HG03025 (cell line): ENCODE measurements around the gene OS9.
"Not testable (repeated sequence)": the region's sequence is repeated elsewhere in the genome, so short reads cannot be mapped to it uniquely, and the experiment has no call there.

Experiments used
- ATAC-seq: cut with Tn5 transposase; IDR thresholded peaks from one replicate; pipeline ENCODE4 v1.9.1; 2021; ENCODE audit warnings: mild to moderate bottlenecking, moderate library complexity; ENCODE audit not compliant: unreplicated experiment, low FRiP score

Gene OS9, protein sequence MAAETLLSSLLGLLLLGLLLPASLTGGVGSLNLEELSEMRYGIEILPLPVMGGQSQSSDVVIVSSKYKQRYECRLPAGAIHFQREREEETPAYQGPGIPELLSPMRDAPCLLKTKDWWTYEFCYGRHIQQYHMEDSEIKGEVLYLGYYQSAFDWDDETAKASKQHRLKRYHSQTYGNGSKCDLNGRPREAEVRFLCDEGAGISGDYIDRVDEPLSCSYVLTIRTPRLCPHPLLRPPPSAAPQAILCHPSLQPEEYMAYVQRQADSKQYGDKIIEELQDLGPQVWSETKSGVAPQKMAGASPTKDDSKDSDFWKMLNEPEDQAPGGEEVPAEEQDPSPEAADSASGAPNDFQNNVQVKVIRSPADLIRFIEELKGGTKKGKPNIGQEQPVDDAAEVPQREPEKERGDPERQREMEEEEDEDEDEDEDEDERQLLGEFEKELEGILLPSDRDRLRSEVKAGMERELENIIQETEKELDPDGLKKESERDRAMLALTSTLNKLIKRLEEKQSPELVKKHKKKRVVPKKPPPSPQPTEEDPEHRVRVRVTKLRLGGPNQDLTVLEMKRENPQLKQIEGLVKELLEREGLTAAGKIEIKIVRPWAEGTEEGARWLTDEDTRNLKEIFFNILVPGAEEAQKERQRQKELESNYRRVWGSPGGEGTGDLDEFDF

DNA sequence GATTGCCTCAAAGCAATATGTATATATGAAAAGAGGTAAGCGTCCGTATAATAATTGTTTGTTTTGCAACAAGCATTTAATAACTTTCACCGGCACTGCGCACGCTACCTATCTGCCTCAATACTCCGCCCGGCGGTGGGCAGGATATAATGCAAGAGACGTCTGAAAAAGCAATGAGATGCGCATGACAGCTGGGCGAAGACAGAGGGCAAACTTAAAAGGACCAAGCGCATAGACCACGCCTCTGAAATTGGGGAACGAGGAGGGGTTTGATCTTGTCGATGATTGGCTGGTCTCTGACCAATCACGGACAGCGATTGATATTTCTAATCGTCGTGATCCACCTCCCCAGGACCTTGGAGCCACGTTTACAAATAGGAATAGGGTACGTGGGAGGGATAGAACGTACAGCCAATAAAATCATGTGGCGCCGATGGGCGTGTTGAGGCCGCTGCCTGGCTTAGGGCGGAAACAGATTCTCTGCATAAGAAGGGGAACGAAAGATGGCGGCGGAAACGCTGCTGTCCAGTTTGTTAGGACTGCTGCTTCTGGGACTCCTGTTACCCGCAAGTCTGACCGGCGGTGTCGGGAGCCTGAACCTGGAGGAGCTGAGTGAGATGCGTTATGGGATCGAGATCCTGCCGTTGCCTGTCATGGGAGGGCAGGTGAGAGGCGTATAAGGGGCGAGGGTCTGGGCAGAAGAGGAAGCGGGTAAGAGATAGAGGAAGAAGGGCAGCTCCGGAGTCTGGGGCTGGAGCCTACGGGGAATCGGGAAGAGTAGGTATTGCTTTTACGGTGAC is at the start of gene OS9:
Gene OS9, plus strand, starts transcription at position 474 of the 800 bp plus-strand sequence. Its CDS starts 30 bp downstream, at position 504.
- peak; percentile 98 for ATAC-seq

DNA sequence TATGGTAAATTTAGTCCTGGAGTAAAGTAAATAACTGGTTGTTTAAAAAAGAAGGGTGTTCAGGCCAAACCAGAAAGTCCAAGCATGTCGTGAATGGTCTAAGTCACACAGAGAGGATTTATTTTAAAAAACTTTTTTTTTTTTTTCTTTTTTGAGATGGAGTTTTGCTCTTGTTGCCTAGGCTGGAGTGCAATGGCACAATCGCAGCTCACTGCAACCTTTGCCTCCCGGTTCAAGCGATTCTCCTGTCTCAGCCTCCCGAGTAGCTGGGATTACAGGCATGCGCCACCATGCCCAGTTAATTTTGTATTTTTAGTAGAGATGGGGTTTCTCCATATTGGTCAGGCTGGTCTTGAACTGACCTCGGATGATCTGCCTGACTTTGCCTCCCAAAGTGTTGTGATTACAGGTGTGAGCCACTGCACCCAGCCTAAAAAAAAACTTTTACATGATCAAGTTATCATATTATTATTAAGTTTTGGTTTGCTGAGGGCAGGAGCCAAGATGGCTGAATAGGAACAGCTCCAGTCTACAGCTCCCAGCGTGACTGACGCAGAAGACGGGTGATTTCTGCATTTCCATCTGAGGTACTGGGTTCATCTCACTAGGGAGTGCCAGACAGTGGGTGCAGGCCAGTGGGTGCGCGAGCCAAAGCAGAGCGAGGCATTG is 47.8 kb upstream of the OS9 start:
- not testable (repeated sequence) for ATAC-seq

DNA sequence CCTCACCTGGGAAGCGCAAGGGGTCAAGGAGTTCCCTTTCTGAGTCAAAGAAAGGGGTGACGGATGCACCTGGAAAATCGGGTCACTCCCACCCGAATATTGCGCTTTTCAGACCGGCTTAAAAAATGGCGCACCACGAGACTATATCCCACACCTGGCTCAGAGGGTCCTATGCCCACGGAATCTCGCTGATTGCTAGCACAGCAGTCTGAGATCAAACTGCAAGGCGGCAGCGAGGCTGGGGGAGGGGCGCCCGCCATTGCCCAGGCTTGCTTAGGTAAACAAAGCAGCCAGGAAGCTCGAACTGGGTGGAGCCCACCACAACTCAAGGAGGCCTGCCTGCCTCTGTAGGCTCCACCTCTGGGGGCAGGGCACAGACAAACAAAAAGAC is 47.3 kb upstream of the OS9 start:
- ATAC-seq: not testable (repeated sequence)

DNA sequence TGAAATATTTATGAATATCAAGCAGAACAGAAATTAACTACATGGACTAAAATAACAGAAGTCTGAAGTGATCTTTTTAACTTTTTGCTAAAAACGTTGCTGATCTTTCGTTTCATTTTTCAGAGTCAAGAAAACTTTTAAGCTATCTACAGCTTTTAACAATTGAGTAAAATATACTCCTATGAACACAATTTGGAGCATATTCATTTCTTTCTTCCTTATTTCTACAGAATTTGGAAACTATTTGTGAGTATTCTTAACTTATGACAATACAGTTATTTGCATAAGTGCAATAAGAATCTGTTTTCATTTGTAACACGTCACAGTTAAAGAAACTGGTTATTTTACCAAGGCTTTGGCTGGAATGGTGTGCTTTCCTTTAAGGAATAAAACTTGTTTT is 39.9 kb upstream of the OS9 start:
- no peak for ATAC-seq

DNA sequence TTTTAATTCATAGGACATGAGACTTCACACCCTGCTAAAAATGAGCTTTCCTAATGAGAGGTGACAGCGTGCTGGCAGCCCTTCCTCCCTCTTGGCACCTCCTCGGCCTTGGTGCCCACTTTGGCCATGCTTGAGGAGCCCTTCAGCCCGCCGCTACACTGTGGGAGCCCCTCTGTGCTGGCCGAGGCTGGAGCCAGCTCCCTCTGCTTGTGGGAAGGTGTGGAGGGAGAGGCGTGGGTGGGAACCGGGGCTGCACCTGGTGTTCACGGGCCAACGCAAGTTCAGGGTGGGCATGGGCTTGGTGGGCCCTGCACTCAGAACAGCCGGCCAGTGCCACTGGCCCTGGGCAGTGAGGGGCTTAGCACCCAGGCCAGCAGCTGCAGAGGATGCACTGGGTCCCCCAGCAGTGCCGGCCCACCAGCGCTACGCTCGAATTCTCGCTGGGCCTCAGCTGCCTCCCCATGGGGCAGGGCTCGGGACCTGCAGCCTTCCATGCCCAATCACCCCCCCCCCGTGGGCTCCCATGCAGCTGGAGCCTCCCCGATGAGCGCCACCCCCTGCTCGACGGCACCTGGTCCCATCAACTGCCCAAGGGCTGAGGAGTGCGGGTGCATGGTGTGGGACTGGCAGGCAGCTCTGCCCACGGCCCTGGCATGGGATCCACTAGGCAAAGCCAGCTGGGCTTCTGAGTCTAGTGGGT is 38.2 kb upstream of the OS9 start:
- no peak for ATAC-seq

DNA sequence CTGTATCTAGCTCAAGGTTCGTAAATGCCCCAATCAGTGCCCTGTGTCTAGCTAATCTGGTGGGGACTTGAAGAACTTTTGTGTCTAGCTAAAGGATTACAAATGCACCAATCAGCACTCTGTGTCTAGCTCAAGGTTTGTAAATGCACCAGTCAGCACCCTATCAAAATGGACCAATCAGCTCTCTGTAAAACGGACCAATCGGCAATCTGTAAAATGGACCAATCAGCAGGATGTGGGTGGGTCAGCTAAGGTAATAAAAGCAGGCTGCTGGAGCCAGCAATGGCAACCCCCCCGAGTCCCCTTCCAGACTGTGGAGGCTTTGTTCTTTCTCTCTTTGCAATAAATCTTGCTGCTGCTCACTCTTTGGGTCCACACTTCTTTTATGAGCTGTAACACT is 37.5 kb upstream of the OS9 start:
- ATAC-seq: not testable (repeated sequence)

DNA sequence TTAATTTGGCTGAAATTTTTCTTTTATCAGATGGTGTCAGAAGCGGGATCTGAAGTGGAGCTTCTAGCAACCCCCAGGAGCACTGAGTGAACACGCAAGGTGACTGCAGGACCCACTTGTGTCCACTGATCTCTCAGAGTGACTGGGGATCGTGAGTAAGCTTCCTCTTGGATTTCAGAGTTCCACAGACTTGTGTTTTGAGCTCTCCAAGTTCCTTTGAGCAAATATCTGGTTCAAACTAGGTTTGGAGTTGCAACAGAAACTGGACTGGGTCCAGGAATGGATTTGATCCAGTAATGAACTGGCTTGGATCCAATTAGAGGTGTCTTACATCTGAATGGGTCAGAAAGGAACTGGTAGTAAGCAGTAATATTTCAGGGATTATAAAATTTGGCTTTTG is 36.2 kb upstream of the OS9 start:
- ATAC-seq: no peak

DNA sequence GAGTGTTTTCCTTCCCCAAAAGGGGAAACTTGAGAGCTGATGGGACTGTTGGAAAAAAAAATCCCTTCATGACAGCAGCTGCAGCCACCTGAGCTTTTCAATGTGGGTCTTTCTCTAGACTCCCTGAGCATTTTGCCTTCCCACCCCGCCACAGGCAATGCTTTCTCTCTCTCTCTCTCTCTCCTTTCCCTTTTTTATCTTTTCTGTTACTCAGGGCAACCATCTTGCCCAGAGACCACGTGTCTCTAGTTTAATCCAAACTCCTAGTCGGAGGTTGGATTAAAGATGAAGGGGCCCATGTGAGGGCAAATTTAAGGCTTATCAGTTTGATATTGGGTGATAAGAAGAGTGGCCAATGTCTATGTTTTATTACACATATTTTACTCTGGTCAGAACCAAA is 35.0 kb upstream of the OS9 start:
- ATAC-seq: no peak

DNA sequence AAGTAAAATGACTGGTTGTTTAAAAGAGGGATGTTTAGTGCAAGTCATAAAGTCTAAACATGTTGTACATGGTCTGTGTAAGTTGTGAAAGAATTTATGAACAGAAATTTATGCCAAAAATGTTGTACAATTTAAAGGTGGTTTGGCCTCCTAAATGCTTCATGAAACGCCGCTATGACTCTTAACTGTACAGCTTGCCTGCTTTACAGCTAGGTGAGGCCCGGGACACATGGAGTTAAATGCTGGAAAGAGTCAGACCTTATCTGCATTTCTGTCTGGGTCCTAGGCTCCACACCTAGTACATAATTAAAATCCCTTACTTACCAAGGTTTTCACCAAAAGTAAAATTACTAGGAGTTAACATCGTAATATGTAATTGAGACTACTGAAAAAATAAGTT is 32.6 kb upstream of the OS9 start:
- no peak for ATAC-seq

DNA sequence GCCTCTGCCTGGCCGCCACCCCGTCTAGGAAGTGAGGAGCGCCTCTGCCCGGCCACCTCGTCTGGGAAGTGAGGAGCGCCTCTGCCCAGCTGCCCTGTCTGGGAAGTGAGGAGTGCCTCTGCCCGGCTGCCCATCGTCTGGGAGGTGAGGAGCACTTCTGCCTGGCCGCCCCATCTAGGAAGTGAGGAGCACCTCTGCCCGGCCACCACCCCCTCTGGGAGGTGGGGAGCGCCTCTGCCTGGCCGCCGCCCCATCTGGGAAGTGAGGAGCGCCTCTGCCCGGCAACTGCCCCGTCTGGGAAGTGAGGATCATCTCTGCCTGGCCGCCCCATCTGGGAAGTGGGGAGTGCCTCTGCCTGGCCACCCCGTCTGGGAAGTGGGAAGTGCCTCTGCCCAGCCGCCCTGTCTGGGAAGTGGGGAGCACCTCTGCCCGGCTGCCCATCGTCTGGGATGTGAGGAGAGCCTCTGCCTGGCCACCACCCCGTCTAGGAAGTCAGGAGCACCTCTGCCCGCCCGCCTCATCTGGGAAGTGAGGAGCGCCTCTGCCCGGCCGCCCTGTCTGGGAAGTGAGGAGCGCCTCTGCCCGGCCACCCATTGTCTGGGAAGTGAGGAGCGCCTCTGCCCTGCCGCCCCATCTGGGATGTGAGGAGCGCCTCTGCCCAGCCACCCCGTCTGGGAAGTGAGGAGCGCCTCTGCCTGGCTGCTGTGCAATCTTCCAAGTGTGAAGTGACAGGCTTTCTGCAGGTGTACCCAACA is 28.7 kb upstream of the OS9 start:
- not testable (repeated sequence) for ATAC-seq

DNA sequence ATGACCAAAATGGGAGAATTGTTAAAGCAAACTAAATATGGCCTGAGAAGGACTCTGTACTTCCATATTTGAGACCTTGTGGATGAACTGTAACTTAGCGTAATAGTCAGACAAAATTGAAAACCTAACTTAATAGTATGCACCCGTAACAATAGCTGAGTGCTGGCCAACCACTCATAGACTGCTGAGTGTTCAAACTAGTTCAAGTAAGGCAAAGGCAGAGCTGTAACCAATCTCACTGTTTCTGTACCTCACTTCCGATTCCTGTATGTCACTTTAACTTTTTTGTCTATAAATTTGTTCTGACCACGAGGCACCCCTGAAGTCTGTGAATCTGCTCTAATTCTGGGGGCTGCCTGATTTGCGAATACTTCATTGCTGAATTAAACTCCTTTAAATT is 27.0 kb upstream of the OS9 start:
- ATAC-seq: no peak

DNA sequence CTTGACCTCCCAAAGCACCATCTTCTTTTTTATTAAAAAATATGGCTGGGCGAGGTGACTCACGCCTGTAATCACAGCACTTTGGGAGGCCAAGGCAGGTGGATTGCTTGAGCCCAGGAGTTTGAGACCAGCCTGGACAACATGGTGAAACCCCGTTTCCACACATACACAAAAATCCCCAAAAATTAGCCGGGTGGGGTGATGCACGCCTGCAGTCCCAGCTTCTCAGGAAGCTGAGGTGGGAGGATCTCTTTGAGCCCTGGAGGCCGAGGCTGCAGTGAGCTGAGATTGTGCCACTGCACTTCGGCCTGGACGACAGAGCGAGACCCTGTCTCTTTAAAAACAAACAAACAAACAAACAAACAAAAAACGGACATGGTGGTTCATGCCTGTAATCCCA is 24.2 kb upstream of the OS9 start:
- ATAC-seq: not testable (repeated sequence)

DNA sequence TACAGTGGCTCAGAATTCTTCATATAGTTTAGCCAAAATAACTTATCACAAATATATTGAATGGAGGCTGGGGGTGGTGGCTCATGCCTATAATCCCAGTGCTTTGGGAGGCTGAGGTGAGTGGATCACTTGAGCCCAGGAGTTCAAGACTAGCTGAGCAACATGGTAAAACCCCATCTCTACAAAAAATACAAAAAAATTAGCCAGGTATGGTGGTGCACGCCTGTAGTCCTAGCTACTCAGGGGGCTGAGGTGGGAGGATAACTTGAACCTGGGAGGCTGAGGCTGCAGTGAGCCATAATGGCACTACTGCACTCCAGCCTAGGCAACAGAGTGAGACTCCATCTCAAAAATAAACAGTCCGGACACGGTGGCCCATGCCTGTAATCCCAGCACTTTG is 22.1 kb upstream of the OS9 start:
- not testable (repeated sequence) for ATAC-seq

DNA sequence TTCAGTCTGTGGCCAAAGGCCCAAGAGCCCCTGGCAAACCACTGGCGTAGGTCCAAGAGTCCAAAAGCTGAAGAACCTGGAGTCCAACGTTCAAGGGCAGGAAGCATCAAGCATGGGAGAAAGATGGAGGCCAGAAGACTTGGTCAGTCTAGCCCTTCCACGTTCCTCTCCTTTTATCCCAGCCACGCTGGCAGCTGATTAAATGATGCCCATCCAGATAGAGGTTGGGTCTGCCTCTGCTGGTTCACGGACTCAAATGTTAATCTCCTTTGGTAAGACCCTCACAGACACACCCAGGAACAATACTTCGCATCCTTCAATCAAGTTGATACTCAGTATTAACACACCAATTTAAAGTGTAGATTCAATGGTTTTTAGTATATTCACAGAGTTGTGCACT is 21.1 kb upstream of the OS9 start:
- no peak for ATAC-seq

DNA sequence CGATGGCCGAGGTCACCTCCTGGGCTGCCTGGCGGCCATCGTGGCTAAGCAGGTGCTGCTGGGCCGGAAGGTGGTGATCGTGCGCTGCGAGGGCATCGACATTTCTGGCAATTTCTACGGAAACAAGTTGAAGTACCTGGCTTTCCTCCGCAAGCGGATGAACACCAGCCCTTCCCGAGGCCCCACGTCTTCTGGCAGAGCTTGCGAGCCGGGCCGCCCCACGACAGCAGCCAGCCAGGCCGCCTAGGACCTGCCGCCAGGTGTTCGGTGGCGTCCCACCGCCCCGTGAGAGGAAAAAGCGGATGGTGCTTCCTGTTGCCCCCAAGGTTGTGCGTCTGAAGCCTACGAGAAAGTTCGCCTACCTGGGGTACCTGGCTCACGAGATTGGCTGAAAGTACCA is 19.2 kb upstream of the OS9 start:
- ATAC-seq: no peak

DNA sequence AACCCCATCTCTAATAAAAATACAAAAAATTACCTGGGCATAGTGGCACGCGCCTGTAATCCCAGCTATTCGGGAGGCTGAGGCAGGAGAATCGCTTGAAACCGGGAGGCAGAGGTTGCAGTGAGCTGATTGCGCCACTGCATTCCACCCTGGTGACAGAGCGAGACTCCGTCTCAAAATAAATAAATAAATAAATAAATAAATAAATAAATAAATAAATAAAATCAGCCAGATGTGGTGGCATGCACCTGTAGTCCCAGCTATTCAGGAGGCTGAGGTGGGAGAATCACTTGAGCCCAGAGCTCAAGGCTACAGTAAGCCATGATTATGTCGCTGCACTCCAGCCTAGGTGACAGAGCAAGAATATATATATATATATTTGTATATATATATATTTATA is 16.0 kb upstream of the OS9 start:
- ATAC-seq: not testable (repeated sequence)

DNA sequence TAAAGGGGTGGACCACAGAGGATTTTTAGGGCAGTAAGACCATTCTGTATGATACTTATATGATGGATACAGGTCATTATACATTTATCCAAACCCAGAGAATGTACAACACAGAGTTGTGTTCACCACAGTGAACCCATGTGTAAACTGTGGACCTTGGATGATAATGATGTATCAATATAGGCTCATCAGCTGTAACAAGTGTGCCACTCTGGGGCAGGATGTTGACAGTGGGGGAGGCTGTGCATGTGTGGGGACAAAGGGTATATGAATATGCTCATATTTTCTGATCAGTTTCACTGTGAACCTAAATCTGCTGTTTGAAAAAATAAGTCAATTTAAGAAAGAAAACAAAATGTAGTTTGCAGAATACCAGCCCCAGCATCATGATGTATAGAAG is 14.2 kb upstream of the OS9 start:
- no peak for ATAC-seq

DNA sequence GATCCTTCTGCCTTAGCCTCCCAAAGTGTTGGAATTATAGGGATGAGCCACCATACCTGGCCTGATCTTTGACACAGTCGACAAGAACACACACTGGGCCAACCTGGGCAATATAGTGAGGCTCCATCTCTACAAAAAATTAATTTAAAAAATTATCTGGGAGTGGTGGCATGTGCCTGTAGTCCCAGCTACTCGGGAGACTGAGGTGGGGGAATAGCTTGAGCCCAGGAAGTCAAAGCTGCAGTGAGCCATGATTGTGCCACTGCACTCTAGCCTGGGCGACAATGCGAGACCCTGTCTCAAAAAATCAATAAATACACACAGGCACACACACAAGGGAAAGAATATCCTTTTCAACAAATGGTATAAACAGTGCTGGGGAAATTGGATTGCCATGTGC is 6.1 kb upstream of the OS9 start:
- no peak for ATAC-seq

DNA sequence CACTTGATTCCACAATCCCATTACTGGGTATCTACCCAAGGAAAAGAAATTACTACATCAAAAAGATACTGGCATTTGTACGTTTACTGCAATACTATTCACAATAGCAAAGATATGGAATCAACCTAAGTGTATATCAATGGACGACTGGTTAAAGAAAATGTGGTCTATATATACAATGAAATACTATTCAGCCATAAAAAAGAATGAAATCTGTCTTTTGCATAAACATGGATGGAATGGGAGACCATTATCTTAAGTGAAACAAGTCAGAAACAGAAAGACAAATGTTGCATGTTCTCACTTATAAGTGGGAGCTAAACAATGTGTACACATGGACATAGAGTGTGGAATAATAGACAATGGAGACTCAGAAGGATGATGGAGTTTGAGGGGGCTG is 5.0 kb upstream of the OS9 start:
- ATAC-seq: no peak
